A549 treated with dexamethasone at 1 μM for 4 hours (cell line): Measurements from ENCODE around the gene GRIK2. TPM values are rescaled to one million over a fixed set of nuclear protein-coding genes. Genes with fewer than 3 reads are reported as not detected.

Experiments used
- total RNA-seq: library from RNA; stranded (reverse); fragments of 200-300 nt; extraction: Qiagen RNA extraction; gene quantifications from 5 replicates; pipeline ENCODE4 v1.2.3, GENCODE V29; 2022

Gene GRIK2
- total RNA-seq, result 0.43 to 0.61 TPM (median 0.51 TPM) in 5 replicates

GRCh38 chr6:101393251-101393828, at the start of gene GRIK2:
TSS of gene GRIK2 (plus strand) at chr6:101393708.

